GM21528 (cell line): ENCODE measurements around the gene GIGYF2.
A peak's percentile ranks its signal among the peaks of the same experiment; 100 is the strongest.
"Not testable (repeated sequence)": the region's sequence is repeated elsewhere in the genome, so short reads cannot be mapped to it uniquely, and the experiment has no call there.

Experiments
- ATAC-seq: cut with Tn5 transposase; IDR thresholded peaks from one replicate; pipeline ENCODE4 v1.9.1; 2021; ENCODE audit warnings: mild to moderate bottlenecking, moderate library complexity; ENCODE audit not compliant: unreplicated experiment, low FRiP score

Gene GIGYF2

GRCh38 chr2:232687382-232688160 is 9.6 kb upstream of the GIGYF2 start:
- ATAC-seq = no peak

GRCh38 chr2:232688201-232688600 is 8.9 kb upstream of the GIGYF2 start:
- no peak for ATAC-seq

- ATAC-seq = no peak
Measured at GRCh38 chr2:232689152-232689910, 7.8 kb upstream of the GIGYF2 start.

GRCh38 chr2:232691117-232691516 is 6.0 kb upstream of the GIGYF2 start:
- ATAC-seq = not testable (repeated sequence)

- no peak for ATAC-seq
Measured at GRCh38 chr2:232693344-232693743, 3.8 kb upstream of the GIGYF2 start.

- no peak for ATAC-seq
Measured at GRCh38 chr2:232696609-232697058, 497 bp upstream of the GIGYF2 start.

GRCh38 chr2:232697807-232698110 is 628 bp downstream of the GIGYF2 start:
- ATAC-seq = peak; percentile 36

GRCh38 chr2:232698556-232699091 is 1.5 kb downstream of the GIGYF2 start:
- no peak for ATAC-seq

GRCh38 chr2:232699110-232699509 is 2.0 kb downstream of the GIGYF2 start:
- ATAC-seq = no peak

- no peak for ATAC-seq
Measured at GRCh38 chr2:232700154-232700553, 3.0 kb downstream of the GIGYF2 start.

- ATAC-seq = no peak
Measured at GRCh38 chr2:232707076-232707475, 9.9 kb downstream of the GIGYF2 start.

- ATAC-seq = no peak
Measured at GRCh38 chr2:232713505-232713904, 16.4 kb downstream of the GIGYF2 start.

- no peak for ATAC-seq
Measured at GRCh38 chr2:232714969-232715368, 17.8 kb downstream of the GIGYF2 start.

GRCh38 chr2:232720056-232720455 is 22.9 kb downstream of the GIGYF2 start:
- ATAC-seq = not testable (repeated sequence)

GRCh38 chr2:232721261-232721660 is 24.1 kb downstream of the GIGYF2 start:
- no peak for ATAC-seq

GRCh38 chr2:232721882-232722281 is 24.8 kb downstream of the GIGYF2 start:
- ATAC-seq = no peak

GRCh38 chr2:232723027-232723426 is 25.9 kb downstream of the GIGYF2 start:
- no peak for ATAC-seq

GRCh38 chr2:232728785-232729184 is 31.7 kb downstream of the GIGYF2 start:
- no peak for ATAC-seq

- no peak for ATAC-seq
Measured at GRCh38 chr2:232731470-232731869, 34.3 kb downstream of the GIGYF2 start.

GRCh38 chr2:232741294-232741693 is 44.2 kb downstream of the GIGYF2 start:
- ATAC-seq = no peak

- ATAC-seq = no peak
Measured at GRCh38 chr2:232741972-232742371, 44.8 kb downstream of the GIGYF2 start.

- ATAC-seq = no peak
Measured at GRCh38 chr2:232744963-232745362, 47.8 kb downstream of the GIGYF2 start.
